ENCODE measurements around the gene AADAT.
"Not testable (repeated sequence)": the region's sequence is repeated elsewhere in the genome, so short reads cannot be mapped to it uniquely, and the experiment has no call there.

The AADAT gene

GRCh38 chr4:170057866-170058265 lies 31.9 kb downstream of the AADAT start:
- H3K4me3 ChIP-seq (ENCODE audit: low read depth, low read length): no peak overlapping the region
- ChIA-PET POLR2A (no interaction called here), CTCF (interaction anchor here (0.7 to 3.6 kb wide), 3 partner anchors 10 to 444 kb away, joined by 3 to 21 read pairs (median 7); no protein-coding TSS in a partner anchor)
- TF ChIP-seq CTCF (IDR thresholded peaks at IDR 0.05; ENCODE audit: insufficient read depth, low read length, missing control alignments): no peak
- DNase-seq (ENCODE audit: low read depth, low spot score): no peak

GRCh38 chr4:170052919-170053318 lies 36.8 kb downstream of the AADAT start:
- ChIA-PET CTCF (interaction anchor here (1.7 to 2.1 kb wide), 2 partner anchors 242 to 261 kb away, joined by 8 to 10 read pairs; no protein-coding TSS in a partner anchor), POLR2A (no interaction called here)
- no peak for DNase-seq (ENCODE audit: low read depth, low spot score)
- no peak overlapping the region for H3K4me3 ChIP-seq (ENCODE audit: low read depth, low read length)
- TF ChIP-seq CTCF (IDR thresholded peaks at IDR 0.05; ENCODE audit: insufficient read depth, low read length, missing control alignments): no peak

- DNase-seq (ENCODE audit: low read depth, low spot score): no peak
- no peak for TF ChIP-seq CTCF (IDR thresholded peaks at IDR 0.05; ENCODE audit: insufficient read depth, low read length, missing control alignments)
- H3K4me3 ChIP-seq (ENCODE audit: low read depth, low read length): no peak overlapping the region
- CTCF ChIA-PET: interaction anchor here (1.3 to 5.2 kb wide), 4 partner anchors 11 to 438 kb away, joined by 3 to 187 read pairs (median 4); partner anchors contain the start of gene NEK1
- POLR2A ChIA-PET: no interaction called here
Observed at GRCh38 chr4:170051402-170051801, 38.4 kb downstream of the AADAT start.

- CTCF ChIA-PET: interaction anchor here (0.7 to 5.2 kb wide), 2 partner anchors 54 to 239 kb away, joined by 5 to 187 read pairs; no protein-coding TSS in a partner anchor
- POLR2A ChIA-PET: no interaction called here
- TF ChIP-seq CTCF (IDR thresholded peaks at IDR 0.05; ENCODE audit: insufficient read depth, low read length, missing control alignments): no peak
- no peak for DNase-seq (ENCODE audit: low read depth, low spot score)
- H3K4me3 ChIP-seq (ENCODE audit: low read depth, low read length): no peak overlapping the region
Observed at GRCh38 chr4:170049766-170050165, 40.0 kb downstream of the AADAT start.

- ChIA-PET POLR2A (no interaction called here), CTCF (interaction anchor here (0.6 to 5.2 kb wide), 23 partner anchors 8 to 435 kb away, joined by 3 to 187 read pairs (median 4); partner anchors contain the start of gene NEK1)
- peak; percentile 48 for TF ChIP-seq CTCF (IDR thresholded peaks at IDR 0.05; ENCODE audit: insufficient read depth, low read length, missing control alignments)
- no peak overlapping the region for H3K4me3 ChIP-seq (ENCODE audit: low read depth, low read length)
- DNase-seq (ENCODE audit: low read depth, low spot score): peak; percentile 21
Observed at GRCh38 chr4:170047771-170048354, 41.9 kb downstream of the AADAT start.

- CTCF ChIA-PET: interaction anchor here (2.4 kb wide), 1 partner anchor 235 kb away, joined by 28 read pairs; no protein-coding TSS in a partner anchor
- DNase-seq (ENCODE audit: low read depth, low spot score); H3K4me3 ChIP-seq (ENCODE audit: low read depth, low read length); POLR2A ChIA-PET: not testable (repeated sequence)
Observed at GRCh38 chr4:170046156-170046555, 43.6 kb downstream of the AADAT start.
